AG08396 (cell line): Measurements from ENCODE around the gene SETBP1.

Source experiments
- DNase-seq: peaks from one replicate; pipeline ENCODE4 v3.0.0; 2012; ENCODE audit warnings: low spot score, mixed read lengths

SETBP1 gene

GRCh38 chr18:44937960-44938719 lies 257.5 kb downstream of the SETBP1 start:
- no peak for DNase-seq

GRCh38 chr18:44938720-44939665 lies 258.3 kb downstream of the SETBP1 start:
- DNase-seq, result no peak

- no peak for DNase-seq
These were observed 260.8 kb downstream of the SETBP1 start for GRCh38 chr18:44941516-44941915.

GRCh38 chr18:44942073-44942472 lies 261.4 kb downstream of the SETBP1 start:
- DNase-seq, result no peak

- DNase-seq, result peak; percentile 28
These were observed 262.7 kb downstream of the SETBP1 start for GRCh38 chr18:44943311-44943881.

GRCh38 chr18:44944461-44944860 lies 263.8 kb downstream of the SETBP1 start:
- no peak for DNase-seq

- no peak for DNase-seq
These were observed 265.3 kb downstream of the SETBP1 start for GRCh38 chr18:44945888-44946401.

- DNase-seq, result no peak
These were observed 265.9 kb downstream of the SETBP1 start for GRCh38 chr18:44946529-44947113.

- DNase-seq, result no peak
These were observed 269.3 kb downstream of the SETBP1 start for GRCh38 chr18:44949967-44950366.

GRCh38 chr18:44950685-44951195 lies 270.1 kb downstream of the SETBP1 start:
- no peak for DNase-seq

GRCh38 chr18:44951748-44952147 lies 271.1 kb downstream of the SETBP1 start:
- no peak for DNase-seq

- DNase-seq, result no peak
These were observed 273.6 kb downstream of the SETBP1 start for GRCh38 chr18:44954257-44954656.

- DNase-seq, result no peak
These were observed 275.1 kb downstream of the SETBP1 start for GRCh38 chr18:44955825-44956224.

- DNase-seq, result no peak
These were observed 276.3 kb downstream of the SETBP1 start for GRCh38 chr18:44957025-44957424.

GRCh38 chr18:44957461-44957860 lies 276.8 kb downstream of the SETBP1 start:
- no peak for DNase-seq

GRCh38 chr18:44958040-44958439 lies 277.4 kb downstream of the SETBP1 start:
- no peak for DNase-seq

GRCh38 chr18:44958455-44958854 lies 277.8 kb downstream of the SETBP1 start:
- no peak for DNase-seq

GRCh38 chr18:44959013-44959412 lies 278.3 kb downstream of the SETBP1 start:
- DNase-seq, result no peak

- DNase-seq, result no peak
These were observed 279.9 kb downstream of the SETBP1 start for GRCh38 chr18:44960580-44960979.

- no peak for DNase-seq
These were observed 280.8 kb downstream of the SETBP1 start for GRCh38 chr18:44961288-44961995.

- no peak for DNase-seq
These were observed 286.9 kb downstream of the SETBP1 start for GRCh38 chr18:44967599-44967998.
